NT2/D1 (cell line): ENCODE measurements around the gene CYP2W1.

Experiments used
- DNase-seq: peaks from one replicate; pipeline ENCODE4 v3.0.0-alpha.2; 2011; ENCODE audit warnings: low read depth, low spot score
- H3K27me3 ChIP-seq: 2 replicates; pipeline ENCODE4 v1.6.0; 2011; ENCODE audit warnings: mild to moderate bottlenecking; ENCODE audit not compliant: insufficient read length, insufficient read depth
- H3K36me3 ChIP-seq: 2 replicates; pipeline ENCODE4 v1.6.1; 2011; ENCODE audit warnings: mild to moderate bottlenecking, low read length, mixed read lengths; ENCODE audit not compliant: insufficient read depth, insufficient read length
- H3K4me1 ChIP-seq: 2 replicates; pipeline ENCODE4 v1.5.1; 2011; ENCODE audit not compliant: insufficient read depth, insufficient read length
- H3K4me3 ChIP-seq: 2 replicates; pipeline ENCODE4 v1.5.1; 2011; ENCODE audit warnings: low read depth; ENCODE audit not compliant: insufficient read length
- H3K9ac ChIP-seq: 2 replicates; pipeline ENCODE4 v1.6.0; 2011; ENCODE audit warnings: low read depth; ENCODE audit not compliant: insufficient read length
- H3K9me3 ChIP-seq: 2 replicates; pipeline ENCODE4 v1.5.1; 2011; ENCODE audit warnings: mild to moderate bottlenecking, low read length; ENCODE audit not compliant: insufficient read depth
- SUZ12 ChIP-seq: IDR thresholded peaks from 2 replicates; pipeline ENCODE4 v1.6.1; 2011; ENCODE audit not compliant: insufficient read length, insufficient read depth; ENCODE audit errors: extremely low read depth
- YY1 ChIP-seq: IDR thresholded peaks from 2 replicates; pipeline ENCODE4 v1.6.1; 2011; ENCODE audit not compliant: insufficient read length, insufficient read depth
- ZNF274 ChIP-seq: IDR thresholded peaks from 2 replicates; pipeline ENCODE4 v1.6.1; 2011; ENCODE audit warnings: mild to moderate bottlenecking, low read depth, low read length

The CYP2W1 gene

DNA sequence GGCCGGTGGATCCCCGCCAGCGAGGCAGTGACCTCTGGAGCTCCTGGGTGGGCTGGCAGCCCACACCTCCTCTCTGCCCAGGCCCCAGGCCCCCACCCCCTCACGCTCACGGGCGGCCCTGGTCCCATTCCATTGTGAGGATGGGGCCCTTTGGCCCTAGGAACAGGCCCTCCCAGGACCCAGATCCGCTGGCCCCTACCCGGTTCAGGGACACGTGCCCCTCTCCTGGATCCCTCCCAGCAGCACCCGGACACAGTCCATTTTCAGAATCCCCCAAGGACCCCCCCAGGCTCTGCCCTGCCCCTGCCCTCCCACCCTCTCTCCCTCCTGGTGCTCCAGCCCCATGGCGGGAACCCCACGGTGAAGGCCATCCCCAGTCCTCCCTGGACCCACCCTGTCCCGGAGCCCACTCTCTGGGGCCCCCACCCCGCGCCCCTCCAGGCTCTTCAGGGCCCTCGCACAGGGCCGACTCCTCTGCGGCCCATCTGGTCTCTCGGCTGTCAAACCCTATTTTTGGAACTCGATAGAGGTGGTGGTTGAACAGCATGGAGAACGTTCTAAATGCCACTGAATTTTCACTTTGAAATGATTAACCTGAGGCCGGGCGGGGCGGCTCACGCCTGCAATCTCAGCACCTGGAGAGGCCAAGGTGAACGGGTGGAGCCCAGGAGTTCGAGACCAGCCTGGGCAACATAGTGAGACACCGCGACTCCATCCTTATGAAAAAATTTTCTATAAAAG is 36.6 kb upstream of the CYP2W1 start:
- Histone ChIP-seq H3K9me3 (peaks cover 5% of the 10 kb centered on the region), H3K4me1 (peaks cover 16% of the 10 kb centered on the region), H3K9ac (no peak overlapping the region), H3K36me3 (no peaks in the 10 kb centered on the region), H3K4me3 (no peak overlapping the region), H3K27me3 (peaks cover 24% of the 10 kb centered on the region)
- no peak for TF ChIP-seq ZNF274
- TF ChIP-seq SUZ12: no peak
- no peak for DNase-seq

DNA sequence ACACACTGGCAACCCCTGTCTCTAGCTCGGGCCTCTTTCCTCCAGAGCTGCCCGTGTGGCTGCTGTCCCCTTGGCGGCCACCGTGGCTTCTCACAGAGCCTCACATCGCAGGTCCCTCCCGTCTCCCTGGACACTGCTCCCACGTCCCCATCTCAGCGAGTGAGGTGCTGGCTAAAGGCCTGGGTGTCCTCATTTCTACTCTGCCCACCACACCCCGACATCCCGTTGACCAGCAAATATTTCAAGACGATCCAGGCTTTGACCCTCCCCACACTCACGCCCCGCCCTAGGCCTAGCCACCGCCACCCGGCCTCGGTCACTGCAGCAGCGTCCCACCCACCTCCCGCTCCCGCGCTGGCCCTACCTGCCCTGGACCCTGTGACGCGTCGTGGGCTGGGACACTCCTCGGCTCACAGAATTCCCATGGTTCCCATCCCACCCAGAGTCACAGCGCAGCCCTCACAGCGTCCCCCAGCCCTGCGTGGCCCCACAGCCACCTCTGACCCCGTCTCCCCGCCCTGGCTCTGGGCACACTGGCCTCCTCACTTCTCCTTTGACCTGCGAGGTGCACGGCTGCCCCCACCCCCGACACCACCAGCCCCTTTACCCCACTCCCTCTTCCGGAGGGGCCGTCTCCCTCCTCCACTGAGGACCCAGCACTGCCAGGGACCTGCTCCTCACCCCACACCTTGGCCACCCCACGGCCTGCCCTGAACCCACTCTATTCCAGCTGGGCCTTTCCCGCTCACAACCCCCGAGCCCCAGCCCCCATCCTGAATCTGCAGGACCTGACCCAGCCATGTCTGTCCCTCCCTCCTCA is 35.4 kb upstream of the CYP2W1 start:
- TF ChIP-seq ZNF274 (no peak), SUZ12 (no peak), YY1 (no peak)
- Histone ChIP-seq H3K9ac (no peak overlapping the region), H3K36me3 (no peaks in the 10 kb centered on the region), H3K9me3 (no peaks in the 10 kb centered on the region), H3K27me3 (peaks cover 22% of the 10 kb centered on the region), H3K4me3 (no peak overlapping the region), H3K4me1 (peaks cover 17% of the 10 kb centered on the region)
- DNase-seq: no peak

DNA sequence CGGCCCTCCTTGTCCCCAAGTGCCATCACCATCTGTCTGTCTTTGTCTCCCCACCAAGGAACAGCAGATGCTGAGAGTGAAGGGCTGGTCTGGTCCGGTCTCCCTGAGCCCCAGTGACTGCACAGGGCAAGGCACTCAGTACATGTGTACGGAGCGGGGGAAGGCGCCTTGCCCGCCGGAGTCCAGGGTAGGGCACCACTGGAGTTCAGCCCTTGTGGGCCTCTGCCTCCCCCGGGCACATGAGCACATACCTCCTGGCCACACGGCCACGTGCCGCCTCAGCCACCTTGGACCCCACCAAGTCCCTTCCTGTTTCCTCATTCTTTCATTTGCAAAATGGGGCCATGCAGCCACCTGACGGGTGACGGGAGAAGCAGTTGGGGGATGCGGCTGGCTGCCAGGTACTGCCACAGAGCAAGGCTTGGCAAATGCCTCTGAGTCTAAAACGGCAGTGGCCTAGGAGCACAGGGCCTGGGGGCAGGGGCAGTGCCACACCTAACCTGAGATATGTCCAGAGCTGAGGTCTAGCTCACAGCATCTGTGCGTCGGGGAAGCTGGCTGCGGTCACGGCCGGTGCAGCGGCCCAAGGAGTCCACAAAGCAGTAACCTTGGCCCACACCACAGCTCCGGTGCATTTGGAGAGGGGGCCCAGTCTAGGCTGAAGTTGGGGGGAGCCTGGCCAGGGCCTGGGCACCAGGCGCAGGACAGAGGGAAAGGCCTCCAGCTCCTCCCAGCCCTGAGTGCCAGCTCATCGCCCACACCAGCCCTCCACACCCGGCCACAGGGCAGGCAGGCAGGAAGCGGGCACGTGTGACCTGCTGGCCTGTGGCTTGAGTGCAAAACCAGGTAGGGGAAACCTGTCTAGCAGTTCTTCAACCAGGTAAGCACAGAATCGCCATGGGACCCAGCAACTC is 33.7 kb upstream of the CYP2W1 start:
- DNase-seq: no peak
- peak overlapping the region; percentile 32 for H3K9ac ChIP-seq
- peaks cover 29% of the 10 kb centered on the region for H3K4me1 ChIP-seq
- peaks cover 22% of the 10 kb centered on the region for H3K27me3 ChIP-seq
- H3K9me3 ChIP-seq: no peaks in the 10 kb centered on the region
- no peaks in the 10 kb centered on the region for H3K36me3 ChIP-seq
- no peak overlapping the region for H3K4me3 ChIP-seq
- no peak for TF ChIP-seq SUZ12
- no peak for TF ChIP-seq YY1

DNA sequence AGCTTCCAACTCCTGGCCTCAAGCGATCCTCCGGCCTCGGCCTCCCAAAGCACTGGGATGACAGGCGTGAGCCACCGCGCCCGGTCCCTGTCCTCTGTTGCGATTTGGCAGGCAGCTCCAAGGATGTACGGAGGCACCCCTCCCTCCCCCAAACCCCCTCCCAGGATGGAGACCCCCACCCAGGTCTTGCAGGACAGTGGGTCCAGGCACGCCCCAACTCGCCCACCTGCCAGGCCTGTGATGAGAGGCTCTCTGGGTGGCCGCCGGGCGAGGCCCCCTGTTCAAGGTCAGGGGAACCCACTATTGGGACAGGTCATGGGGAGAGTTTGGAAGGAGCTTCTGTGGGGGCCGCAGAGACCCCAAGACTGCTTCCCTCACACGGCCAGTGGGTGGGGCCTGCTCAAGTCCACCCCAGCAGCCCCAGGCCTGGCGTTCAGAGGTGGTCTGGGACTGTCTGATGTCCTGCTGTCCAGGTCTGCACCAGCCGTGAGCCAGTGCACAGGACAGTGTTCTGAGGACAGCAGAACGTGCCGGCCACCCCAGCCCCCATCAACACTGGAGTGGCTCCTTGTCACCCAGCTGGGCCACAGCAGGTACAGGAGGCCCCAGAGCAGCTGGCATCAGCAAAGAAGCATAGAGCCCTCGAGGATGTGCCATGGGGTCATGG is 31.0 kb upstream of the CYP2W1 start:
- DNase-seq: no peak
- TF ChIP-seq YY1: no peak
- no peak for TF ChIP-seq SUZ12
- no peak for TF ChIP-seq ZNF274
- Histone ChIP-seq H3K36me3 (no peaks in the 10 kb centered on the region), H3K4me1 (peaks cover 24% of the 10 kb centered on the region), H3K27me3 (peaks cover 27% of the 10 kb centered on the region), H3K4me3 (no peak overlapping the region), H3K9ac (peak overlapping the region; percentile 32), H3K9me3 (no peaks in the 10 kb centered on the region)

DNA sequence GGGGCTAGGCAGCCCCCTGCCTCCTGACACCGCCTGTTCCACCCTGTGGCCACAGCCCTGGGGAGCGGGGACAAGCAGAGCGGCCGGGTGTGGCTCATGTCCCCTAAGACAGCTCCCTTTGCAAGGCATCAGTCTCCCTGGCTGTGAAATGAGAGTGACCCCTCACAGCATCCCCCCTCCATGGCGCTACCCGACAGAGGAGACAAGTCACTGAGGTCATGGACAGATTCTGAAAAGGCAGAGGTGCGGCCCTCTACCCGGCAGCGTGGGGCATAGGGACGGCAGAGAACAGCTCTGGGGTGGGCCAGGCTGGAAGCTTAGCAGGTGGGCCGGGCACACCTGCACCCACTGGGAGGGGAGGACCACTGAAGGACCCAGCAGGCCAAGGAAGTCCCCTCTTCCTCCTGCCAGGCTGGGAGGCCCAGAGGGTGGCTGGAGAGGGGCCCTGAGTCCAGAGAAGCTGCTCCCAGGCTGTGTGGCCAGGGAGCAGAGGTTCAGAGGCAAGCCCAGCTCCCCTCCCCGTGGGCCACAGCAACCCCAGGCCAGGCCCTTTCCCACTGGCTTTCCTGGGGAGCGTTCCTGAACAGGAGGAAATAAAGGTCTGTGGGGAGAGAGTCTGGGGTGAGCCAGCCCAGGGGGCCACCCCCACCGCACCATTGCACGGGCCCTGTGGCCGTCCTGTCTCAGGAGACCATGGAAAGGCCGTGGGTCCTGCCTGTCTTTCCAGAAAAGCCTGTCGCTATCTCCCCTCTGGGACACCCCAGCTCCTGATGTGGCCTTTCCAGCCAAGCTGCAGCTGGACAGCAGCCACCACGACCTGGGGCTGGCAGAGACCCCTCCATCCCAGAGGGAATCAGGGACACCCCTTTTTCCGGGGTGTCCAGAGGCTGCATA is 30.2 kb upstream of the CYP2W1 start:
- TF ChIP-seq ZNF274: no peak
- no peak for TF ChIP-seq YY1
- no peak for TF ChIP-seq SUZ12
- Histone ChIP-seq H3K4me3 (peak overlapping the region; percentile 46), H3K9ac (peak overlapping the region; percentile 57), H3K9me3 (no peaks in the 10 kb centered on the region), H3K36me3 (no peaks in the 10 kb centered on the region), H3K27me3 (peaks cover 27% of the 10 kb centered on the region), H3K4me1 (peaks cover 26% of the 10 kb centered on the region)
- DNase-seq: no peak

DNA sequence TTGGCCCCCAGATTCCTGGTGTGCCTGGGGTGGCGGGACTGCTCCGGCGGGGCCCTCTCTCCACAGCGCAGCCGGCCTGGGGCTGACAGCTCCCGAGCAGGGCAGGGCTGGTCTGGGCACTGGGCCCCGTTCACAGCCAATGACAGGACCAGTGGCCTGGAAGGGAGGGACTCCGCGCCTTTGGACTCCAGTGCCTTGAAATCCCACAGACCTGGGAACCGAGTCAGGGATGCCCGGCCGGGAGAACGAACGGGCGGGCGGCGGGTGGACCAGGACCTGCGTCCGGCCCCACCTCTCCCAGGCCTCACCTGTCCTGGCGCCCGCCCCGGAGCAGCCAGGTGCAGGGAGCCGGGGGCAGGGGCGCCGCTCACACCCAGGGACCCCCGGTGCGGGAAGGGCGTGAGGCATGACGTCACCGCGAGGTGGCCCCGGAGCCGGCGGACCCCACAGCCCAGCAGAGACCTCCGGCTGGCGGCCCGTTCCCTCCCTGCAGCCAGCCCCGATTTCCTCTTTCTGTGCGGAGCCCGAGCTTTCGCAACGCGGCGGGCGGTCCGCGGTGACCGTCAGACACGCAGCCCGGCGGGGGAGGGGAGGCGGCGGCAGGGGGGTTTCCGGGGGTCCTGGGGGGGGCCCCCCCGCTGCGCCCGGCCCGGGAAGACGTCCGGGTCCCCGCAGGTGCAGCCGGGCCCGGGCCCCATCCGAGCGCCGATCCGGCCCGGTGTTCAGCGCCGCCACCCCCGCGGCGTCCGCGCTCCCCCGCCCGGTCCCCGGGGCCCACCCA is 29.2 kb upstream of the CYP2W1 start:
- no peak for TF ChIP-seq YY1
- TF ChIP-seq SUZ12: no peak
- no peak for TF ChIP-seq ZNF274
- Histone ChIP-seq H3K9me3 (no peaks in the 10 kb centered on the region), H3K4me1 (peaks cover 31% of the 10 kb centered on the region), H3K27me3 (peaks cover 27% of the 10 kb centered on the region), H3K4me3 (peak overlapping the region; percentile 46), H3K36me3 (no peaks in the 10 kb centered on the region), H3K9ac (peak overlapping the region; percentile 57)
- no peak for DNase-seq
